ENCODE measurements around the gene OVCA2. TPM values are rescaled to one million over a fixed set of nuclear protein-coding genes. Genes with fewer than 3 reads are reported as not detected.
A peak's percentile ranks its signal among the peaks of the same experiment; 100 is the strongest.

The OVCA2 gene
- total RNA-seq, 1 experiment from 2014 or later, result 47.3 TPM

- DNase-seq (ENCODE audit: extremely low read depth, low read depth), result no peak
These were observed 11.1 kb upstream of the OVCA2 start for GRCh38 chr17:2030779-2031163.

- no peak for DNase-seq (ENCODE audit: extremely low read depth, low read depth)
These were observed 8.7 kb upstream of the OVCA2 start for GRCh38 chr17:2033153-2033552.

DNA sequence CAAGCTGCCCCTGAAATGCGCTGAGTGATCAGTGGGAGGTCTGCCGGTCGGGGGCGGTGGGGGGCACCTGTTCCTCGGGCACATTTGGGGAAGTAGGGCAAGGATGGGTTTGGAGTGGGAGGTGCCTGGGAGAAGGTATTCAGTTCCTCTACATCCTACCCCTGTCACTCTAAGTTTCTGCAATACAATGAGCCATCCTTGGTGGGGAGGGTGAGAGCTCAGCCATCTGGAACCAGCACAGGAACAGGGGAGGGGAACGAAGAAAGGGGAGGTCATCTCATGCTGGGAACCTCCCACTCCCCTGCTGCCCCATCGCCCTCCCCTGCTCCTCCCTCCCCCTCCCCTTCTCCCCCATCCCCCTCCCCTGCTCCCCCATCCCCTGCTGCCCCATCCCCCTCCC, 7.7 kb upstream of the OVCA2 start:
- no peak for DNase-seq (ENCODE audit: extremely low read depth, low read depth)

- no peak for DNase-seq (ENCODE audit: extremely low read depth, low read depth)
These were observed 6.8 kb upstream of the OVCA2 start for GRCh38 chr17:2034806-2035540.

DNA sequence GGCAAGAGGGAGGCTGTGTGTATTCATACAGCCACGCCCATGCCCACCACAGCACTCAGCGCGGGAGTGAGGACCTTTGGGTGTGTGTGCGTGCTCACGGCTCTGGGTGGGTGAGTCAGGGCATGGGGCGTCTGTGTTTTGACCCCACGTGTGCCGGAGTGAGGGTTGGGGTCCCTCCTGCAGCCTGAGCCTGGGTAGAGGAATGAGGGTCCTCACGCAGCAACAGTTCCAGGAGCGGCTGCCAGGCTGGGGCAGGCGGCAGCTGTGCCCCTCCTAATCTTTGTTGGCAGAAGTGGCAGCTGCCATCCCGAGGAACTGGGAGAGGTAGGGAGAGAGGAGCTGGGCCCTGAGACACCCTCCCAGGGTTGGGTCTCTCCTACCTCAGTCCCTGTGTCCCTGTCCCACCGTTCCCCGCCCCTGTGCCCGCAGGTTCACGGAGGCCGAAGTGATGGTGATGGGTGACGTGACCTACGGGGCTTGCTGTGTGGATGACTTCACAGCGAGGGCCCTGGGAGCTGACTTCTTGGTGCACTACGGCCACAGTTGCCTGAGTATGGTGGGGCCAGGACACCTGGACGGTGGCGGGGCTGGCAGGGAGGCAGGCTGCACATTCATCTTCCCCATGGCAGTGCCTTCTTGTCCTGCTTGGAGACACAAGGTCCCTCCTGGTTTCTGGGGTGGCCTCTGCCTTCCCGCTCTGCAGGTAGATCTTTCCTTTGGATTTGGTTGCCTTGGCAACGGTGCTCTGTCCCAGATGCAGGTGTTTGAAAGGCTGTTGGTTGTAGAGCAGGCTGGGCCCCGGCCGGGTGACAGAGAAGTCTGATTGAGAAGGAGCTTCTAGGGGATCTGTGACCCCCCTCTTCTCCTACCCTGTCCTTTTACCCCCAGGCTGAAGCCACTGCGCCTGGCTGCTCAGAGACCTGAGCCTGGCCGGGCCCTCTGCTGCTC, 6.0 kb upstream of the OVCA2 start:
- DNase-seq (ENCODE audit: extremely low read depth, low read depth), result no peak

DNA sequence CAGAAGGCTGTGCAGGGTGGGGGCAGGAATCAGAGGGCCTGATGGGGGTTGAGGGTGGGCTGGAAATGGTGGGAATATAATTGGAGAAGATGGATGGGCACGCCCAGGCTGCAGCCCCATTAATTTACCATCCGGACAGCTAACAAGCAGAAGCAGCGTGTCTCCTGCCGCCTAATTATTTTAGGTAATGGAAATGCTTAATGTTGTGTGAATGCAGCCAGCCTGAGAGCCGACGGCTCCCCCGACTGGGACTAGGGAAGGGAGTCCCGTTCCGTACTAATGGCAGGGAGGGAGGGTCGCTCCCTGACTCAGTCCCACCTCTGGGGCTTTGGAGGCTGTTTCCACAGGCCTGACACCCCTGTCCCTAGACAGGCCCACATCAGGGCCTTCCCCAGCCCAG, 4.7 kb upstream of the OVCA2 start:
- no peak for DNase-seq (ENCODE audit: extremely low read depth, low read depth)

DNA sequence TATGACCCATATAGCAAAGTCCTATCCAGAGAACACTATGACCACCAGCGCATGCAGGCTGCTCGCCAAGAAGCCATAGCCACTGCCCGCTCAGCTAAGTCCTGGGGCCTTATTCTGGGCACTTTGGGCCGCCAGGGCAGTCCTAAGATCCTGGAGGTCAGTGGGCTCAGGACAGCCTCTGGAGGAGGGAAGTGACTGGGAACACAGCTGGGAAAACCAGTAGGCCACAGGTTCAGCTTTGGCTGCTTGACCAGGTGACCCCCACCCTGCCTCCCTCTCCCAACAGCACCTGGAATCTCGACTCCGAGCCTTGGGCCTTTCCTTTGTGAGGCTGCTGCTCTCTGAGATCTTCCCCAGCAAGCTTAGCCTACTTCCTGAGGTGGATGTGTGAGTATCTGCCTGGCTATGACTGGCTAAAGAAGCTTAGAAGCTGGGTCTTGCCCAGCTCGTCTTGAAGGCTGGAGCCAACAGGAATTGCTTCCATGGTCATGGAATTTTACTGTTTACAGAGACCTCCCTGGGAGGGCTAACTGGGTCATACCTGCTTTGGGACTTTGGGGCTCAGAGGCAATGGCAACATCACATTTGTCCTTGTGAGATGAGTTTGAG, 1.5 kb upstream of the OVCA2 start:
- DNase-seq (ENCODE audit: extremely low read depth, low read depth), result no peak

DNA sequence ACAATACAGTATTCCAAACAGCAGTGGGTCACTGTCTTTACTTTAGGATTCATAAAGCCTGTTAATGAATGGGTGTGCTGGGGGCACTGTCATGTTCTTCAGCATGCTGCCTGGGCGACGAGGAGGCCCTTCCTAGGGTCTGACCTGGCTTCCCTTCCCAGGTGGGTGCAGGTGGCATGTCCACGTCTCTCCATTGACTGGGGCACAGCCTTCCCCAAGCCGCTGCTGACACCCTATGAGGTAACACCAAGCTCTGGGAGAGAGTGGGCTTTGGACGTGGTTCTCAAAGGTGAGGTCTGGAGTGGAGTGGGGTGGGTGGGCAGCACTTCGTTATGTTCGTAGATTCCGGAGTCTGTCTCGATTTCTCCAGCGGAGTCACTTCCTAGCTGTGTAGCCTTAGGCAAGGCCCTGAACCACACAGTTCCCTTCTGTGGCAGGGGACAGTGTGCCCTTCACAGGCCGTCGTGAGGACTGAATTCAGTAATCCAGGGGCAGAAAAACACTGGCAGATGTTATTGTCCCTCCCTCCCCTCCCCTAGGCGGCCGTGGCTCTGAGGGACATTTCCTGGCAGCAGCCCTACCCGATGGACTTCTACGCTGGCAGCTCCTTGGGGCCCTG, 771 bp upstream of the OVCA2 start:
- no peak for DNase-seq (ENCODE audit: extremely low read depth, low read depth)

- DNase-seq (ENCODE audit: extremely low read depth, low read depth), result no peak
These were observed 597 bp downstream of the OVCA2 start for GRCh38 chr17:2042390-2042847.

DNA sequence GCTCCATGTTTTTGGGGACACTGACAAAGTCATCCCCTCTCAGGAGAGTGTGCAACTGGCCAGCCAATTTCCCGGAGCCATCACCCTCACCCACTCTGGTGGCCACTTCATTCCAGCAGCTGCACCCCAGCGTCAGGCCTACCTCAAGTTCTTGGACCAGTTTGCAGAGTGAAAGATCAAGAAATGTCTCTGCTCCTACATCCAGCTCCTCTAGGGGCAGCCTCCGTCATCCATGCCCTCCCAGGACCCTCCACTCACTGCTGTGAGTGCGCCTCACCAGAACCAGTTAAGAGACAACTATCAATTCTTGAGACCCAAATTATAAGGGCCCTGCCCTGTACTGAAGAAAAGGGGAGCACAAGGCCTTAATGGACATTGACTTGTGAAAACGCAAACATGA, 1.1 kb downstream of the OVCA2 start:
- no peak for DNase-seq (ENCODE audit: extremely low read depth, low read depth)

DNA sequence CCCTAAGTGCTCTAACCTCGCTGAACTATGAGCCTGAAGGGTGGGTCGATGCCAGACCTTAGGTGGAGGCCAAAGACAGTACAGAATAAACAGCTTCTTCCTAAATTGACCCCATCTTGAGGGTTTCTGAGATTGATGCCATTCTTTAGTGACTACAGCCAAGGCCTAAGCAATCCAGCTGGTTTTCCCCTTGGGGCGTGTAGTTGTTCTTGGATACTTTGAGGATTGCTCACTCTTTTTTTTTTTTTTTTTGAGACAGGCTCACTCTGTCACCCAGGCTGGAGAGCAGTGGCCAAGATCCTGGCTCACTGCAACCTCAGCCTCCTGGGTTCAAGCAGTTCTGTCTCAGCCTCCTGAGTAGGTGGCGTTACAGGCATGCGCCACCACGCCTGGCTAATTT, 2.0 kb downstream of the OVCA2 start:
- DNase-seq (ENCODE audit: extremely low read depth, low read depth), result no peak

GRCh38 chr17:2044263-2044894, 2.6 kb downstream of the OVCA2 start:
- DNase-seq (ENCODE audit: extremely low read depth, low read depth), result no peak

- DNase-seq (ENCODE audit: extremely low read depth, low read depth), result no peak
These were observed 5.8 kb downstream of the OVCA2 start for GRCh38 chr17:2047590-2047989.

GRCh38 chr17:2048805-2049204, 7.0 kb downstream of the OVCA2 start:
- no peak for DNase-seq (ENCODE audit: extremely low read depth, low read depth)

DNA sequence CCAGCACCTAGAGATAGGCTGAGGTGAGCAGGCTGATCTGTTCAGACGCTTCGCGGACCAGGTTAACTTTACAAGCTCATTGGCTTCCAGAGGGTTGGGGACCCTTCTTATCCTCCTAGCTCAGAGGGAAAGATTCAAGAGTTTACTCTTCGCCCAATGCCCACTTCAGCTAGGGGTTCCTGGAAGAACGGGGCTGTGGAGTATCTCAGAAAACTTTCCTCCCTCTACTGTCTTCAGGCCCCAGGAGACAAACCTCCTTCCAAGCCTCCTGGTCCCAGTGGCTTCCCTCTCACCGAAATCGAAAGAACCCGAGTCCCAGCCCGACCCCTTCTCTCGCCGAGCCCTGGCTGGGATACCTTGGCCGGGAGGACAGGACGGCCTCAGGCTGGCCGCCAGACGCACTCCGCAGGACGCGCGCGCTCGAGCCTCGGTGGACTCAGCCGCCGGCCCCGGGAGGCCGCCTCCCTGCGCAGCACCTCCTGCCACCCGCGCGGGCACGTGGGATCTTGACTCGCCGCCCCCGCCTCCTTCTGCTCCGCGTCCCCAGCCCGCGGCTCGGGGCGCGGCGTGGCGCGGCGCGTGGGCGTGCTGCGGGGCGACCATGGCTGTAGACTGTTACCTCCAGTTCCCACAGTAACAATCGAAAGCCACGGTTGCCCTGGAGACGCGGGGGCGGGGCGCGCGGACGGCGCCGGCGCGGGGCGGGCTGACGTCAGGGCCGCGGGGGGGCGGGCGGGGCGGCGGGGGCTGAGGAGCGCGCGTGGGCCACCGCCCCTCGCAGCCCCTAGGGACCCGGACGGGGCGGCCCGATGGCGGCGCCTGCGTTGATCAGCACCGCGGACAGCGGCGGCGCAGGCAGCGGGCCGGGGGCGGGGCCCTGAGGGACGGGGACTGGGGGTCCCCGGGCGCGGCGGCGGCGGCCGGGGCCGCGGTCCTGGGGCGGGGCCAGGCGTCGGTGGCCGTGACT, 7.8 kb downstream of the OVCA2 start:
- DNase-seq (ENCODE audit: extremely low read depth, low read depth), result peak; percentile 77

- peak; percentile 46 for DNase-seq (ENCODE audit: extremely low read depth, low read depth)
These were observed 8.7 kb downstream of the OVCA2 start for GRCh38 chr17:2050300-2051060.

DNA sequence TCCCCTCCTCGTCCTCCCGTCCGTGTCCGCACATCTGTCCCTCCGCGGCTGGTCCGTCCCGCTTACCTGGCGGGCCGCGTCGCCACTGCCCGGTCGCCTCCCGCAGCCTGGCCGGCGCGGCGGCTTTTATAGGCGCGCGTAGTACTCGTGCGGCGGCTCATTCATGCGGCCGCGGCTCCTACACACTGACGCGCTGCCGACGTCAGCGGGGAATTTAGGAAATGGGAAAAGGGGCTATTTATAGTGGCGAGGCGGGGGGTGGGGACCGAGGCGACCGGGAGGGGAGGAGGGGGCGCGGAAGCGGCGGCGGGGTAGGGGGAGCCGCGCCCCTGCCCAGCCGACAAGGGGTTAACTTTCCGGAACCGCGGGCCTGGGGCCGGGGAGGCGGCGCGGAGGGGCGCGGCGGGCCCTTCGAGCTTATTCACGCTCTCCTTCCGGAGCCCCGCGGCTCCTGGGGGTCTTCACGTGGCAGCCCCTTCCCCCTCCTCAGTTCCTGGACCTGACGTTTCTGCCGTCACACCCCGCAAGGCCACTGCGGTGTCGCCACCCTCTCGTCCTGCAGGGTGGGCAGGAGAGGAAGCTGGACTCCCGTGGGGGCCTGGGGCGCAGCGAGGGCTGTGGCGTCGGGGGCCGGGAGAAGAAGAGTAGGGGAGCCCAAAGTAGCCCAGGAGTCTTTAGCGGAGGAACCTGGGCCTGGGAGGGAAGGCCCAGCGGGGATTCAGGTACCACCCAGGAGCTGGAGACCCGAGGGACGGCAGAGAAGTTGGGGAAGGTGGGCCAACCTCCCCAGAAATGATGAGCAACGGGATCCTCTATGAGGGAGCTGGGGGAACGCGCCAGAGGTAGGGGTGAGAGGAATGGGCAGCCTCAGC, 9.5 kb downstream of the OVCA2 start:
- no peak for DNase-seq (ENCODE audit: extremely low read depth, low read depth)
